ENCODE data around the gene CSGALNACT2.
A peak's percentile ranks its signal among the peaks of the same experiment; 100 is the strongest.

CSGALNACT2 gene

GRCh38 chr10:43093423-43094076 is 44.7 kb upstream of the CSGALNACT2 start:
- TF ChIP-seq RAD21 (IDR thresholded peaks at IDR 0.05; ENCODE audit: low read depth): no peak
- TF ChIP-seq TCF12 (IDR thresholded peaks at IDR 0.05; ENCODE audit: low read depth): no peak
- TF ChIP-seq EGR1 (IDR thresholded peaks at IDR 0.05): no peak
- TF ChIP-seq EP300 (IDR thresholded peaks at IDR 0.05; ENCODE audit: borderline replicate concordance): no peak
- TF ChIP-seq NFIC (IDR thresholded peaks at IDR 0.05): no peak
- TF ChIP-seq, protein P1, sequence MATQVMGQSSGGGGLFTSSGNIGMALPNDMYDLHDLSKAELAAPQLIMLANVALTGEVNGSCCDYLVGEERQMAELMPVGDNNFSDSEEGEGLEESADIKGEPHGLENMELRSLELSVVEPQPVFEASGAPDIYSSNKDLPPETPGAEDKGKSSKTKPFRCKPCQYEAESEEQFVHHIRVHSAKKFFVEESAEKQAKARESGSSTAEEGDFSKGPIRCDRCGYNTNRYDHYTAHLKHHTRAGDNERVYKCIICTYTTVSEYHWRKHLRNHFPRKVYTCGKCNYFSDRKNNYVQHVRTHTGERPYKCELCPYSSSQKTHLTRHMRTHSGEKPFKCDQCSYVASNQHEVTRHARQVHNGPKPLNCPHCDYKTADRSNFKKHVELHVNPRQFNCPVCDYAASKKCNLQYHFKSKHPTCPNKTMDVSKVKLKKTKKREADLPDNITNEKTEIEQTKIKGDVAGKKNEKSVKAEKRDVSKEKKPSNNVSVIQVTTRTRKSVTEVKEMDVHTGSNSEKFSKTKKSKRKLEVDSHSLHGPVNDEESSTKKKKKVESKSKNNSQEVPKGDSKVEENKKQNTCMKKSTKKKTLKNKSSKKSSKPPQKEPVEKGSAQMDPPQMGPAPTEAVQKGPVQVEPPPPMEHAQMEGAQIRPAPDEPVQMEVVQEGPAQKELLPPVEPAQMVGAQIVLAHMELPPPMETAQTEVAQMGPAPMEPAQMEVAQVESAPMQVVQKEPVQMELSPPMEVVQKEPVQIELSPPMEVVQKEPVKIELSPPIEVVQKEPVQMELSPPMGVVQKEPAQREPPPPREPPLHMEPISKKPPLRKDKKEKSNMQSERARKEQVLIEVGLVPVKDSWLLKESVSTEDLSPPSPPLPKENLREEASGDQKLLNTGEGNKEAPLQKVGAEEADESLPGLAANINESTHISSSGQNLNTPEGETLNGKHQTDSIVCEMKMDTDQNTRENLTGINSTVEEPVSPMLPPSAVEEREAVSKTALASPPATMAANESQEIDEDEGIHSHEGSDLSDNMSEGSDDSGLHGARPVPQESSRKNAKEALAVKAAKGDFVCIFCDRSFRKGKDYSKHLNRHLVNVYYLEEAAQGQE (IDR thresholded peaks at IDR 0.05; ENCODE audit: low read depth): peak; percentile 61
- no peak for TF ChIP-seq MAX (IDR thresholded peaks at IDR 0.05)

DNA sequence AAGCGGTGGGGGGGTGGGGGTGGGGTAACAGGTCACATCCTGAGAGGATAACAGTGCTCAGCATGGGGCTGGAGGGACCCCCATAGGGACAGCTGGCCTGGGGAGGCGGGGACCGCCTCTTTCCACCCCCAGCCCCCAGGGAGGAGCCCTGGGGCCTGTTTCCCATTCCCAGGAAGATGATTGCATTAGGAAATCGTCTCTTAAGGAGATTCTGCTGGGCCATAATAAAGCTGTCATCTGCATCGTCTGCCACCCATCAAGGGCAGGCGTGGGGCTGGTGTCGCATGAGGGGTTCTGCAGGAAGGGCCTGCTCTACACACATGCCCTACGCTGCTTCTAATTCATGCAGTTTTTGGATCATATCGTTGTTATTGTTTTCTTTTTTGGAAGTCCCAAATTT is 44.2 kb upstream of the CSGALNACT2 start:
- TF ChIP-seq RAD21 (IDR thresholded peaks at IDR 0.05; ENCODE audit: low read depth): no peak
- TF ChIP-seq TEAD4 (IDR thresholded peaks at IDR 0.05): no peak
- TF ChIP-seq EGR1 (IDR thresholded peaks at IDR 0.05): no peak
- TF ChIP-seq NFIC (IDR thresholded peaks at IDR 0.05): no peak
- TF ChIP-seq EP300 (IDR thresholded peaks at IDR 0.05; ENCODE audit: borderline replicate concordance): no peak
- no peak for TF ChIP-seq USF1 (IDR thresholded peaks at IDR 0.05)
- no peak for TF ChIP-seq ZBTB7A (IDR thresholded peaks at IDR 0.05; ENCODE audit: low read depth)
- TF ChIP-seq TCF12 (IDR thresholded peaks at IDR 0.05; ENCODE audit: low read depth): no peak
- TF ChIP-seq FOXM1 (IDR thresholded peaks at IDR 0.05; ENCODE audit: borderline replicate concordance, low read depth): no peak
- TF ChIP-seq, protein P1 (IDR thresholded peaks at IDR 0.05; ENCODE audit: low read depth): no peak
- TF ChIP-seq TAF1 (IDR thresholded peaks at IDR 0.05; ENCODE audit: low read depth): no peak
- no peak for TF ChIP-seq CEBPB (IDR thresholded peaks at IDR 0.05)

GRCh38 chr10:43099928-43100327 is 38.3 kb upstream of the CSGALNACT2 start:
- TF ChIP-seq TCF12 (IDR thresholded peaks at IDR 0.05; ENCODE audit: low read depth) (no peak), TAF1 (IDR thresholded peaks at IDR 0.05; ENCODE audit: low read depth) (no peak), MAX (IDR thresholded peaks at IDR 0.05) (no peak), TEAD4 (IDR thresholded peaks at IDR 0.05) (no peak), USF1 (IDR thresholded peaks at IDR 0.05) (no peak), EP300 (IDR thresholded peaks at IDR 0.05; ENCODE audit: borderline replicate concordance) (no peak), RAD21 (IDR thresholded peaks at IDR 0.05; ENCODE audit: low read depth) (no peak), ZBTB7A (IDR thresholded peaks at IDR 0.05; ENCODE audit: low read depth) (no peak), YY1 (IDR thresholded peaks at IDR 0.05; ENCODE audit: low read depth) (no peak), EGR1 (IDR thresholded peaks at IDR 0.05) (no peak), FOXM1 (IDR thresholded peaks at IDR 0.05; ENCODE audit: borderline replicate concordance, low read depth) (no peak), CREB1 (IDR thresholded peaks at IDR 0.05; ENCODE audit: low read depth) (no peak), CEBPB (IDR thresholded peaks at IDR 0.05) (no peak), NFIC (IDR thresholded peaks at IDR 0.05) (no peak)
- TF ChIP-seq, protein P1 (IDR thresholded peaks at IDR 0.05; ENCODE audit: low read depth): no peak

- TF ChIP-seq, protein P1 (IDR thresholded peaks at IDR 0.05; ENCODE audit: low read depth): no peak
- TF ChIP-seq CEBPB (IDR thresholded peaks at IDR 0.05): no peak
- no peak for TF ChIP-seq NFIC (IDR thresholded peaks at IDR 0.05)
- no peak for TF ChIP-seq EGR1 (IDR thresholded peaks at IDR 0.05)
- TF ChIP-seq MAX (IDR thresholded peaks at IDR 0.05): no peak
- TF ChIP-seq RAD21 (IDR thresholded peaks at IDR 0.05; ENCODE audit: low read depth): no peak
- no peak for TF ChIP-seq YY1 (IDR thresholded peaks at IDR 0.05; ENCODE audit: low read depth)
- TF ChIP-seq CREB1 (IDR thresholded peaks at IDR 0.05; ENCODE audit: low read depth): no peak
- no peak for TF ChIP-seq TEAD4 (IDR thresholded peaks at IDR 0.05)
- TF ChIP-seq EP300 (IDR thresholded peaks at IDR 0.05; ENCODE audit: borderline replicate concordance): no peak
- TF ChIP-seq TAF1 (IDR thresholded peaks at IDR 0.05; ENCODE audit: low read depth): no peak
- TF ChIP-seq TCF12 (IDR thresholded peaks at IDR 0.05; ENCODE audit: low read depth): no peak
- no peak for TF ChIP-seq FOXM1 (IDR thresholded peaks at IDR 0.05; ENCODE audit: borderline replicate concordance, low read depth)
- TF ChIP-seq ZBTB7A (IDR thresholded peaks at IDR 0.05; ENCODE audit: low read depth): no peak
- TF ChIP-seq USF1 (IDR thresholded peaks at IDR 0.05): no peak
These were observed 37.9 kb upstream of the CSGALNACT2 start for GRCh38 chr10:43100366-43100765.
